Fibroblast of lung (primary cell): ENCODE data around the gene FBXO31. TPM values are rescaled to one million over a fixed set of nuclear protein-coding genes. Genes with fewer than 3 reads are reported as not detected.

ENCODE experiments used
- DNase-seq, 2 donors: peaks; one replicate each; pipeline versions ENCODE4 v3.0.0 to v3.0.0-alpha.2; 2010; ENCODE audit warnings: low read depth in 2 of 2
- H2AFZ ChIP-seq: 2 replicates; pipeline ENCODE4 v1.5.1; 2012; ENCODE audit warnings: low read length, control low read depth, inconsistent platforms
- H3K27ac ChIP-seq: 2 replicates; pipeline ENCODE4 v1.5.1; 2011; ENCODE audit warnings: low read length, control low read depth; ENCODE audit not compliant: insufficient read depth
- H3K27me3 ChIP-seq: 2 replicates; pipeline ENCODE4 v1.5.1; 2011; ENCODE audit warnings: mild to moderate bottlenecking, low read length; ENCODE audit not compliant: control insufficient read depth, insufficient read depth
- H3K36me3 ChIP-seq: 2 replicates; pipeline ENCODE4 v1.5.1; 2011; ENCODE audit warnings: low read length; ENCODE audit not compliant: control insufficient read depth, insufficient read depth
- H3K4me1 ChIP-seq: 2 replicates; pipeline ENCODE4 v1.5.1; 2011; ENCODE audit warnings: low read length; ENCODE audit not compliant: control insufficient read depth, insufficient read depth; ENCODE audit errors: extremely low read depth
- H3K4me2 ChIP-seq: 2 replicates; pipeline ENCODE4 v1.5.1; 2011; ENCODE audit warnings: low read length, control low read depth; ENCODE audit not compliant: insufficient read depth; ENCODE audit errors: extremely low read depth
- H3K4me3 ChIP-seq, 4 experiments: fragments of 200-600 bp in 1 of 4; sonication (generic) in 1 of 4; replicated peaks in 1 of 4; 2 replicates each; pipeline ENCODE4 v1.5.1; 2011 to 2016; ENCODE audit warnings: low read length in 4 of 4, low read depth in 3 of 4, mild to moderate bottlenecking in 3 of 4, control low read depth in 2 of 4, inconsistent platforms in 1 of 4, mixed read lengths in 1 of 4; ENCODE audit not compliant: insufficient read depth in 1 of 4; ENCODE audit errors: control extremely low read depth in 1 of 4
- H3K79me2 ChIP-seq: 2 replicates; pipeline ENCODE4 v1.5.1; 2012; ENCODE audit warnings: mild to moderate bottlenecking, low read length, inconsistent platforms; ENCODE audit not compliant: control insufficient read depth, insufficient read depth
- H3K9ac ChIP-seq: 2 replicates; pipeline ENCODE4 v1.5.1; 2011; ENCODE audit warnings: mild to moderate bottlenecking, low read length, control low read depth; ENCODE audit not compliant: insufficient read depth
- H3K9me3 ChIP-seq: 2 replicates; pipeline ENCODE4 v1.5.1; 2012; ENCODE audit warnings: low read depth, low read length; ENCODE audit not compliant: control insufficient read depth, insufficient read depth
- H4K20me1 ChIP-seq: 2 replicates; pipeline ENCODE4 v1.5.1; 2011; ENCODE audit warnings: low read length; ENCODE audit not compliant: control insufficient read depth, insufficient read depth; ENCODE audit errors: extremely low read depth
- EZH2 ChIP-seq: IDR thresholded peaks from 2 replicates; pipeline ENCODE4 v1.5.1; 2012; ENCODE audit warnings: low read length, control low read depth, mild to moderate bottlenecking; ENCODE audit errors: missing control alignments
- polyA plus RNA-seq, 2 donors: library from polyadenylated mRNA; depleted of rRNA in 1 of 2; stranded (reverse) in 1 of 2; unstranded in 1 of 2; fragments of >200 nt; gene quantifications; 2 replicates each; pipeline ENCODE4 v1.2.1, GENCODE V29; 2011 to 2012; ENCODE audit warnings: missing spikeins in 1 of 2
- total RNA-seq: library from RNA; depleted of rRNA; stranded (reverse); fragments of >200 nt; gene quantifications from 2 replicates; pipeline ENCODE4 v1.2.1, GENCODE V29; 2014
- TF ChIP-seq, protein P1 (sequence below), 2 donors: IDR thresholded peaks in 1 of 2; conservative IDR thresholded peaks in 1 of 2; 1 replicate in 1 of 2; 2 replicates in 1 of 2; pipeline ENCODE4 v1.5.1; 2011 to 2012; ENCODE audit warnings: low read length in 2 of 2, control low read depth in 1 of 2, inconsistent platforms in 1 of 2, low read depth in 1 of 2, mild to moderate bottlenecking in 1 of 2

The FBXO31 gene
- total and polyA plus RNA-seq, 2 donors (not counting 1 experiment from before 2014, with no cell fraction given), result 17.6 to 40.3 TPM

DNA sequence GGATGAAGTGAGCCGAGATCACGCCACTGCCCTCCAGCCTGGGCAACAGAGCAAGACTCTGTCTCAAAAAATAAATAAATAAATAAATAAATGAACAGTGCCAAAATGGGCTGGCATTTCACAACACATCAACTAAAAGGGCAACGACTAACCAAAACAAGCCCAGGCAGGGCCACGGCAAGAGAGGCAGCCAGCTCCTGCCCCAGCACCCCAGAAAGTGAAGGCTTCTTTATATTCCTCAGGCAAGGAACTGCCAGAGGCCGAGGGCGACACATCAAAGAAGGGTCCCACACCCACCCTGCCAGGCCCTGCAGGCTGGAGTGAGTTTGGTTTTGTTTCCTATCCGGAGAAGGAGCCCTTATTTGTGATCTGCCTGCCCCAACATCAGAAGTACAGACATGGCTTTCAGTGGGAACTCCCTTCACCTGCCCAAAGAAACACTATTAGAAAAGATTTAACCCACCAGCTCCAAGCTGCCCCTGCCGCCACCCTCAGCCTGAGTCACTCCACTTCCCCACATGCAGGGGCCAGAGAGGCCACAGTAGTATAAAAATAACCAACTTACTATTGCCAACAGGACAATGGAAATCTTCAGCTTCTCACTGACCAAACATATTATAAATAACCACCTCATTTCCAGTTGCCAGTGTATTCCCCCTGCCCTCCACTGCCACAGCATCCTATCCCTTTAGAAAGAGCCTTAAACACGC, 8.0 kb downstream of the FBXO31 start:
- DNase-seq, result peak in 1 of 2 donors; percentile 65
- H4K20me1 ChIP-seq, result no peaks in the 10 kb centered on the region
- H3K9ac ChIP-seq, result no peak overlapping the region
- peak overlapping the region; percentile 69 for H3K4me2 ChIP-seq
- peaks cover 67% of the 10 kb centered on the region for H3K79me2 ChIP-seq
- peak overlapping the region; percentile 29 for H3K27ac ChIP-seq
- H3K27me3 ChIP-seq, result no peaks in the 10 kb centered on the region
- no peak overlapping the region for H2AFZ ChIP-seq
- H3K9me3 ChIP-seq, result no peaks in the 10 kb centered on the region
- H3K4me3 ChIP-seq, result no peak overlapping the region
- H3K4me1 ChIP-seq, result peaks cover 9% of the 10 kb centered on the region
- no peaks in the 10 kb centered on the region for H3K36me3 ChIP-seq
- TF ChIP-seq EZH2, result no peak
- TF ChIP-seq, protein P1, sequence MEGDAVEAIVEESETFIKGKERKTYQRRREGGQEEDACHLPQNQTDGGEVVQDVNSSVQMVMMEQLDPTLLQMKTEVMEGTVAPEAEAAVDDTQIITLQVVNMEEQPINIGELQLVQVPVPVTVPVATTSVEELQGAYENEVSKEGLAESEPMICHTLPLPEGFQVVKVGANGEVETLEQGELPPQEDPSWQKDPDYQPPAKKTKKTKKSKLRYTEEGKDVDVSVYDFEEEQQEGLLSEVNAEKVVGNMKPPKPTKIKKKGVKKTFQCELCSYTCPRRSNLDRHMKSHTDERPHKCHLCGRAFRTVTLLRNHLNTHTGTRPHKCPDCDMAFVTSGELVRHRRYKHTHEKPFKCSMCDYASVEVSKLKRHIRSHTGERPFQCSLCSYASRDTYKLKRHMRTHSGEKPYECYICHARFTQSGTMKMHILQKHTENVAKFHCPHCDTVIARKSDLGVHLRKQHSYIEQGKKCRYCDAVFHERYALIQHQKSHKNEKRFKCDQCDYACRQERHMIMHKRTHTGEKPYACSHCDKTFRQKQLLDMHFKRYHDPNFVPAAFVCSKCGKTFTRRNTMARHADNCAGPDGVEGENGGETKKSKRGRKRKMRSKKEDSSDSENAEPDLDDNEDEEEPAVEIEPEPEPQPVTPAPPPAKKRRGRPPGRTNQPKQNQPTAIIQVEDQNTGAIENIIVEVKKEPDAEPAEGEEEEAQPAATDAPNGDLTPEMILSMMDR (conservative IDR thresholded peaks at IDR 0.05 in 1 of 2, IDR thresholded peaks at IDR 0.05 in 1 of 2; ENCODE audit: low read depth in 1 of 2, low read length in 2 of 2), result no peak

DNA sequence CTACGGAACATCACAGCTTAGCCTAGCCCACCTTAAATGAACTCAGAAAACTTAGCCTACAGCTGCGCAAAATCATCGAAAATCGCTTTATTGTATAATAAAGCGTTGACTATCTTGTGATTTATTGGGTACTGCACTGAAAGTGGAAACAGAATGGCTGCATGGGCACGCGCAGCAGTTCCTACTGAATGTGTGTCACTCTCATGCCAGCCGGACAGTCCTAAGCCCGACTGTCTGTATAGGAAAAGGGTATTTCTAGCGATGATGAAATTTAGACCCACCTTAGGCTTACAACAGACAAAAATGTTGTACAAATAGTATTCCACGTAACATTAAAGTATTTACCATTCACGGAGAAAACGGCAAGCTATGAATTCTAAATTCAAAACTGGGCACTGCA, 9.3 kb downstream of the FBXO31 start:
- Histone ChIP-seq H3K4me3 (no peak overlapping the region), H4K20me1 (no peaks in the 10 kb centered on the region), H3K9ac (no peak overlapping the region), H3K36me3 (no peaks in the 10 kb centered on the region), H3K4me2 (no peak overlapping the region), H3K27ac (no peak overlapping the region), H3K9me3 (no peaks in the 10 kb centered on the region), H3K4me1 (peaks cover 9% of the 10 kb centered on the region), H2AFZ (no peak overlapping the region), H3K79me2 (peaks cover 61% of the 10 kb centered on the region), H3K27me3 (no peaks in the 10 kb centered on the region)
- DNase-seq, result no peak
- TF ChIP-seq, protein P1 (conservative IDR thresholded peaks at IDR 0.05 in 1 of 2, IDR thresholded peaks at IDR 0.05 in 1 of 2; ENCODE audit: low read depth in 1 of 2, low read length in 2 of 2), result no peak
- TF ChIP-seq EZH2, result no peak

DNA sequence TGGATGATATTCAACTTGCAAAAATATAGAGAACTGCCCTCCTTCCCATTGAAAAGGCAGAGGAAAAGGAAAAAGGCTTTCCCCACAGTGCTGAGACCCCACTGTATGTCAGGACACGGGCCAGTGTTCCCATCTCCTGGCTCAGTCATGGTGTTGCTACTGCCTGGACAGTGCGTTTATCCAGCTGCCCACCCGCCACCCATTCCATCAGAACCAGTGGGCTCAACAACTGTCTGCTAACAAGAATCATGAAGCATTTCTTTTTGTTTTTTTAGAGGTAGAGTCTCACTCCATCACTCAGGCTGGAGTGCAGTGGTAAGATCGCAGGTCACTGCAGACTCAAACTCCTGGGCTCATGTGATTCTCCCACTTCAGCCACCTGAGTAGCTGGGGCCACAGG, 11.3 kb downstream of the FBXO31 start:
- Histone ChIP-seq H2AFZ (no peak overlapping the region), H3K27me3 (no peaks in the 10 kb centered on the region), H3K79me2 (peaks cover 57% of the 10 kb centered on the region), H3K36me3 (no peaks in the 10 kb centered on the region), H3K4me2 (no peak overlapping the region), H3K27ac (no peak overlapping the region), H3K4me3 (no peak overlapping the region), H3K4me1 (peaks cover 9% of the 10 kb centered on the region), H4K20me1 (no peaks in the 10 kb centered on the region), H3K9ac (no peak overlapping the region), H3K9me3 (no peaks in the 10 kb centered on the region)
- TF ChIP-seq EZH2, result no peak
- TF ChIP-seq, protein P1 (conservative IDR thresholded peaks at IDR 0.05 in 1 of 2, IDR thresholded peaks at IDR 0.05 in 1 of 2; ENCODE audit: low read depth in 1 of 2, low read length in 2 of 2), result no peak
- no peak for DNase-seq
